ENCODE results near the gene AIF1L.
"Not testable (repeated sequence)": the region's sequence is repeated elsewhere in the genome, so short reads cannot be mapped to it uniquely, and the experiment has no call there.

Gene AIF1L

DNA sequence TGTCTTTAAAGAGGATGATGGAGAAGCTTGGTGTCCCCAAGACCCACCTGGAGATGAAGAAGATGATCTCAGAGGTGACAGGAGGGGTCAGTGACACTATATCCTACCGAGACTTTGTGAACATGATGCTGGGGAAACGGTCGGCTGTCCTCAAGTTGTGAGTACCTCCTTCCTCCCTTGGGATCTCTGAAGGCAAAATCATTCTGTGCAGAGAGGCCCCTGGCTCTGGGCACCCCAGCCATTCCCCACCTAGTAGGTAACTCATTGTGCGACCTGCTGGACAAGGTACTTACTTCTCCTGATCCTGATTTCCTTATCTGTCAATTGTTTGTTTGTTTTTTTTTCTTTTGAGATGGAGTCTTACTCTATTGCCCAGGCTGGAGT is 21.4 kb downstream of the AIF1L start:
- DNase-seq (ENCODE audit: low read depth in 1 of 2, low spot score in 1 of 2), result no peak

DNA sequence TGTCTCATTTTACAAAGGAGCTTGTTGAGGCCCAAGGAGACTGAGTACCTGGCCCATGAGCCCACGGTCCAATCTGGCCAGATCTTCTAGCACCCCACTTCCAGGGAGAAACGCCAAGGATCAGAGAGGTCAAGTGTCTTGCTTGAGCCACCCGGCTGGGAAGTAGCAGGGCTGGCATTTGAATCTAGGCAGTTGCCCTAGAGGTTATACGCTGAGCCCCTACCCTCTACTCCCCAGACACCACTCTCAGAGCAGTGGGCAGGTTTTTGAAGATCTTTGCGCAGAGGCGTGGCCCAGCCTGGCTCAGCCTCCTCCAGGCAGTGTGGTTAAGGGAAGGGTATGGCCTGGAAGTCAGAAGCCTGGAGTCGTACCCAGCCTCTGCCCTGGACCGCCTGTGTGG is 23.3 kb downstream of the AIF1L start:
- no peak for DNase-seq (ENCODE audit: low read depth in 1 of 2, low spot score in 1 of 2)

DNA sequence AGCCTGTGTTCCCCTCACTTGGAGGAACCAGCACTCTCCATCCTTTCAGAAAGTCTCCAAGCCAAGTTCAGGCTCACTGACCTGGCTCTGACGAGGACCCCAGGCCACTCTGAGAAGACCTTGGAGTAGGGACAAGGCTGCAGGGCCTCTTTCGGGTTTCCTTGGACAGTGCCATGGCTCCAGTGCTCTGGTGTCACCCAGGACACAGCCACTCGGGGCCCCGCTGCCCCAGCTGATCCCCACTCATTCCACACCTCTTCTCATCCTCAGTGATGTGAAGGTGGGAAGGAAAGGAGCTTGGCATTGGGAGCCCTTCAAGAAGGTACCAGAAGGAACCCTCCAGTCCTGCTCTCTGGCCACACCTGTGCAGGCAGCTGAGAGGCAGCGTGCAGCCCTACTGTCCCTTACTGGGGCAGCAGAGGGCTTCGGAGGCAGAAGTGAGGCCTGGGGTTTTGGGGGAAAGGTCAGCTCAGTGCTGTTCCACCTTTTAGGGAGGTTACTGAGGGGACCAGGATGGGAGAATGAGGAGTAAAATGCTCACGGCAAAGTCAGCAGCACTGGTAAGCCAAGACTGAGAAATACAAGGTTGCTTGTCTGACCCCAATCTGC is 24.4 kb downstream of the AIF1L start:
- no peak for DNase-seq (ENCODE audit: low read depth in 1 of 2, low spot score in 1 of 2)

DNA sequence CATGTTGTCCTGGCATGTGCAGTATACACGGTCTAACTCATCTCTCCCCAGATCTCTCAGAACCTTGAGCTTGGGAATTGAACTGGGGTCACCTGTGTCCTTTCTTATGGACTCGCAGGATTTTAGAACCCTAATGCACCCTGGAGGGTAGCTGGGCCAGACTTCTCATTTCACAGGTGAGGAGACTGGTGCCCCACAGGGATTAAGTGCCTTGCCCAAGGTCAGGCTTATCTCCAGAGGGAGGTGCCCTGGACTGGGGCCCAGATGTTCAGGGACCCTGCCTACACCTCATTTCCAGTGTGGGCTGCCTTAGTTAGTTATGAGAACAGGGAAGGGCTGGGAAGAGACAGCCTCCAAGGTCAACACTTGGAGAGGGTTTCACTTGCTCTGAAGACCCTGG is 25.0 kb downstream of the AIF1L start:
- DNase-seq (ENCODE audit: low read depth in 1 of 2, low spot score in 1 of 2), result no peak

DNA sequence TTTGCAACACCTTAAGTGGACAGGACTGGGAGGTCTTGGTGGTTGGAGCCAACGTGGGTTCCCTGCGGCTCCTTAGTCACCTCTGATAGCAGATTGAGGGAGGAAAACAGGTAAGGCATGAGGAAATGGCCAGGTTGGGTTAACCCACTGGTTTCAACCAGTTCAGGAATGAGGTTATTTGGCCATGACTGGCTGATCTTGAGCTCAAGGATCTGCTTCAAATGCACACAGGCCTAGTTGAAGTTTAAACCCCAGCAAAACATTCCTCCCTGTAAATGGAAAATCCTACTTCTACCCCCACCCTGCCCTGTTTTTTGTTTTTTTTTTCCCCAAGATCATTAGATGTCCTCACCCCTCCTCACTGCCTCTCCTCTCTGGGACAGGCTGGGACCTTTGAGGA is 25.8 kb downstream of the AIF1L start:
- DNase-seq (ENCODE audit: low read depth in 1 of 2, low spot score in 1 of 2), result no peak

DNA sequence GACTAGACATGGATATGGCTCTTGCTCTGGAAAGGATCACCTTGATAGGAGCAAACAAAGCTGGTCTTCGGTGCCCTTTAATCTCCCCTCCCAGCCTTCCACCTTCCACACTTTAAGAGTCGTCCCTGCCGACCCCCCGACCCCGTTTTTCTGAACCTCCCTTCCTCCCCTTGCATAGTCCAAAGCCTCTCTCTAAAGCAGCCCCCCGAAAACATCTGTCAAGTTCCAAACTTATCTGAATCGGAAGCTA is 28.6 kb downstream of the AIF1L start:
- DNase-seq (ENCODE audit: low read depth in 1 of 2, low spot score in 1 of 2), result no peak

DNA sequence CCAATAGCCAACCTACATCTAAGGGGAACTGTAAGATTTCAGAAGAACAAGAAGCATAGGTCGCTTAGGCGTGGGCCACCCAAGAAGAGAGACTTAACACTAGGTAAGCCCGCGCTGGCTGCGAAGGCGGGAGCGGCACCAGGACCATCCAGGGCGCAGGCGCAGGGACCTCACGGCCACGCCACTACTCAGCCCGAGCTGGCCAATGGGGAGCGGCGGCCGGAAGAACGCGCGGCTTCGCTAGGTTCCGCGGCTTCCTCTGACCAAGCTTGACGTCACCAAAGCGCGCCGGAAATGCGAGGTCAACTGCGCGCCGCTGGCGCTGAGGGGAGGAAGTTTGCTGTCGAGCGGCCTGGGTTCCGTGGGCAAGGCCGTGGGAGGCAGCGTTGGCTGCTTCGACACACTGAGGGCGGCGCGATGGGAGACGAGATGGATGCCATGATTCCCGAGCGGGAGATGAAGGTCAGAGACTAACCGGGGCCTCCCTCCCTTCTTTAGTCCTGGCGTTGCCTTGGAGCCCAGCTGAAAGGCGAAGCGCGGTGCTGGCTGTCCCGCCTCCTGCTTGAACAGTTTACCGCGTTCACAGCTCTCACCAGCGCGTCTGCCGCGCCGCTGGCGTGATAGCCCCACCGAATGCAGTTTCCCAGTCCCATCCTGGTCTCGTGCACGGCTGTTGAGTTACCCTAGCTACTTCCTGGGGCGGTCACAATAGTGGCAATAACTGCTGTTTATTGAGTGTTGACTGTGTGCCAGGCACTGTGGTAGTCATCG is 29.1 kb downstream of the AIF1L start, which contains the start of gene NUP214:
Gene NUP214 (plus strand): TSS at position 299 of the 771 bp plus-strand sequence. CDS start 119 bp downstream, at position 418.
- DNase-seq (ENCODE audit: low read depth in 1 of 2, low spot score in 1 of 2), result peak; percentile 96 to 100

DNA sequence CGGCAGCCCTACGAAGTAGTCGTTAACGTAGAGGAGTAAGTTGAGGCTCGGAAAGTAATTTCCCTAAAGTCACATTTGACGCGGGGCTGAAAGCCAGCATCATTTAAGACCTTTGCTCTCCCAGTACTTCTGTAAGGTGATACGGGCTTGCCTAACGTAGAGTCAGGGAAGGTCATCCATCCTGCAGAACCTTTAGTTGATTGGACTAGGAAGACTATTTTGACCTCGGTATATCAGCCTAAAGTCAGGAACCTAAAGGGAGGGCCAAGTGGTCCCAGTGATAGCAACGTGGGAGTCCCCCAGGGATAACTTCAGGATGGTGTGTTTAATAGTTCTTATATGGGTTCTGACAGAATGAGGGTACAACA is 29.7 kb downstream of the AIF1L start:
- no peak for DNase-seq (ENCODE audit: low read depth in 1 of 2, low spot score in 1 of 2)

DNA sequence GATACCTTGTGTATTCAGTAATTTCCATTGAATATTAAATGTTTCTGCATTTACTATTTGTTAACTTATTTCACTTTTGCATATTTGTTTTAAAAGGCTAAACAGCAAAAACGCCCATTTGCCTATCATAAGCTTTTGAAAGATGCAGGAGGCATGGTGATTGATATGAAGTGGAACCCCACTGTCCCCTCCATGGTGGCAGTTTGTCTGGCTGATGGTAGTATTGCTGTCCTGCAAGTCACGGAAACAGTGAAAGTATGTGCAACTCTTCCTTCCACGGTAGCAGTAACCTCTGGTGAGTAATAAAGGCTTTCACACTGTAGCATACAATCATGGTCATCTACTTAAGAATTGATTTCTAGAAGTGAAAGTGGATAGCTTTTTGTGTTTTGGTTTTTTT is 32.9 kb downstream of the AIF1L start:
- no peak for DNase-seq (ENCODE audit: low read depth in 1 of 2, low spot score in 1 of 2)

DNA sequence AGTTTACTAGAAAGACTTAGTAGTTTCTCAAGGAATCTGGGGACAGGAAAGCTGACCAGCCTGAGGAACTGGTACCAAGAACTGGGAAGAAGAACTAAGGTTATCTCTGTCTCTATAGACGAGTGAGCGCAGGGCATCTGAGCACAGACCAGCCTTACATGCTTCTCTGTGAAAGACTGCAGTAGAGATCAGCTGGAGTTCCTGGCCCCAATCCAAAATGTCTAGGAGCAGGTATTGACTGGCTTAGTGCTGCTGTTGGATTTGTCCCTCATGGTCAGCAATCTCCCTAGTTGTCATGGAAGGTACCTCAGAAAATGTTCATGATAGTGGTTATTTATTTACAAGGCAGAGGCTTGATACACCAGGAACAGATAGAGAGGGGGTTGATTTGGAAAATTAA is 42.3 kb downstream of the AIF1L start:
- no peak for DNase-seq (ENCODE audit: low read depth in 1 of 2, low spot score in 1 of 2)

DNA sequence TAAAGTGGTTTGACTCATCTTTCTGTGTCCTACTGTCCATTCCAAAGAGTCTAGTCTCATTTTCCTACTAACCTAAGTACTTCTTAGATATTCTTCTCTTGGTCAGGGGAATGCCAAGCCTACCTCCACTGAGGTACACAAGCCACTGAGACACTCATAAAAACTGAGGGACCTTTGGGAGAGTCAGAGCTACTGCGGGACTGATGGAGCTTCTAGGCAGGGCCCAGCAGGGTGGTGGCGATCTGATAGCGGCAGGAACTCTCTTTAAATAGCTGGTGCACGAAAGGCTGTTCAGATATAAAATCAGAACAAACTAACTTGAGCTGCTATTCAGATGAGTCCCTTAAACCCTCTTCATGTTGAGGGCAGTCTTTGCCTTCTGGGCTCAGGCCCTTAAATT is 43.8 kb downstream of the AIF1L start:
- DNase-seq (ENCODE audit: low read depth in 1 of 2, low spot score in 1 of 2), result no peak

DNA sequence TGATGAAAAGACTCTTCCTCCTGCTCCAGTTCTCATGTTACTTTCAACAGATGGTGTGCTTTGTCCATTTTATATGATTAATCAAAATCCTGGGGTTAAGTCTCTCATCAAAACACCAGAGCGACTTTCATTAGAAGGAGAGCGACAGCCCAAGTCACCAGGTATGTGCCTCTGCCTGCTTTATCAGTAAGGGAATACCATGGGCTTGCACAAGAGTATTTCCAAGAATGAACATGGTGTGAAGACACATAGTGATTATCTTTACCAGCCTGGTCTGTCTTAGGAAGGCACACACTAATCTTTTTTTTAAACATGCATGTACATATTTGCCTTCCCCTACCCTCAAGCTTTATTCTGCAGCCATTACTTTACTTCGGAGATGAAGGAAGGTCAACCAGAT is 44.2 kb downstream of the AIF1L start:
- no peak for DNase-seq (ENCODE audit: low read depth in 1 of 2, low spot score in 1 of 2)

DNA sequence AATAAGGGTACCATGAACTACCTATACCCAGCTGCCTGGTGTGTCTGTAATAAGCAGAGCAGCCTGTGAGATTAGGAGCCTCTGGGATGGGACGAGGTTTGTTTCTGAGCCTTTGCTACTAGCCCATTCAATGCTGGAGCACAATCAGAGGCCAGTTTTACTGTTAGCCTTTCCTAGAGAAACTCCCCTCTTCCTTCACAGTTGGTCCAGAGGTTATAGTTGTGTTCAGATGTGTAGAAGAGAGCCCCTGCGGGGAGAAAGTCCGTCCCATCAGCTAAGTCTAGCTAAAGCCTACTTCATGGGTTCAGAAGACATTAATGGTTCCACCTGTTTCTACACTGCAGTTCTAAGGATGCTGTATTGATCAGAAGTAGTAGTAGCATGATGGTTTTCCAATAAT is 45.8 kb downstream of the AIF1L start:
- no peak for DNase-seq (ENCODE audit: low read depth in 1 of 2, low spot score in 1 of 2)

DNA sequence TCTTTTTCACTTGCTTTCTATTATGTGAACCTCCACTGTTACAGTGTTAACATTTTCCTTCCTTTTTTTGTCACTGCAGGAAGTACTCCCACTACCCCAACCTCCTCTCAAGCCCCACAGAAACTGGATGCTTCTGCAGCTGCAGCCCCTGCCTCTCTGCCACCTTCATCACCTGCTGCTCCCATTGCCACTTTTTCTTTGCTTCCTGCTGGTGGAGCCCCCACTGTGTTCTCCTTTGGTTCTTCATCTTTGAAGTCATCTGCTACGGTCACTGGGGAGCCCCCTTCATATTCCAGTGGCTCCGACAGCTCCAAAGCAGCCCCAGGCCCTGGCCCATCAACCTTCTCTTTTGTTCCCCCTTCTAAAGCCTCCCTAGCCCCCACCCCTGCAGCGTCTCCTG is 47.9 kb downstream of the AIF1L start:
- no peak for DNase-seq (ENCODE audit: low read depth in 1 of 2, low spot score in 1 of 2)

DNA sequence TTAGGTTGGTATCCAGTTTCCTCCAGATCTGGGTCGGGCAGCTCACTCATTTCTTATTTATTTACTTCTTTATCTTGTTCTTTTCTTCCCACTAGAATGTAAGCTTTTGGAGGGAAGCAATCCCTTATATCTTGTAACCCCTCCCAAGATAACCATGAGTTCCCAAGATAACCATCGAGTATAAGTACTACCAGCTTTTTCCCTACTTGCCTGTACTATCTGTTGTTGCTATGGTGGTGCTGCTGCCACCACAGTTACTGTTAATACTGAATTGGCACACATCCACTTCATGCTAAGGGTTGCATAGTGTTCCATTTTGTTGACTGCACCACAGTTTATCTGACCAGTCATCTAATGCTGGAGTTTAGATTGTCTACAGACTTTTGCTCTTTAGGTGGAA is 48.9 kb downstream of the AIF1L start:
- no peak for DNase-seq (ENCODE audit: low read depth in 1 of 2, low spot score in 1 of 2)

DNA sequence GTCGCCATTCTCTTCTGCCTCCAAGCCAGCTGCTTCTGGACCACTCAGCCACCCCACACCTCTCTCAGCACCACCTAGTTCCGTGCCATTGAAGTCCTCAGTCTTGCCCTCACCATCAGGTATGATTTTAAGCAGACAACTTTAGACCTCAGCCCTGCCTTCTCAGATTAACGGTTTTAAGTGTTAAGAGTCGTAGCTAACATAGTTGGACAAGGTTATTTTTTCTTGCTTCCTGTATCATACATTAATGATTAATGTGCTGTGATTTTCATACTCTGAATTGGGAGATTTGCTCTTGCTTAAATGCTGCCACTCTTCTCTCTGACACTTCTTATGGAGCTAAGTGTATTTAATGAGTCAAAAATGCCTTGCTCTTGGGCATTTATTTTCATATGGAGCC is 49.9 kb downstream of the AIF1L start:
- DNase-seq (ENCODE audit: low read depth in 1 of 2, low spot score in 1 of 2), result no peak

DNA sequence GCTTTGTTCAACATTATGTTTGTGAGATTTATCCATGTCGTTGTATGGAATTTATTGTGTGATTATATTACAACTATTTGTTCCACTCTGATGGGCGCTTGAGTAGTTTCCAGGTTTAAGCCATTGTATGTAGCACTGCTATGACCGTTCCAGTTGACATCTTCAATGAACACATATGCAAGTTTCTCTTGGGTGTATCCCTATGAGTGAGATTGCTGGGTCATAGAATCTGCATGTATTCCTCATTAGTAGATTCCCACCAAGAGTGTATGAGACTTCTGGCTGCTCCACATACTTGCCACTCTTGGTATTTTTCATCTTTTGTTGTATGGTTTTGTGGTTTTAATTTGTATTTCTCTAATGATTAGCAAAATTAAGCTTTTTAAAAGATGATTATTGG is 51.9 kb downstream of the AIF1L start:
- DNase-seq (ENCODE audit: low read depth in 1 of 2, low spot score in 1 of 2), result no peak

DNA sequence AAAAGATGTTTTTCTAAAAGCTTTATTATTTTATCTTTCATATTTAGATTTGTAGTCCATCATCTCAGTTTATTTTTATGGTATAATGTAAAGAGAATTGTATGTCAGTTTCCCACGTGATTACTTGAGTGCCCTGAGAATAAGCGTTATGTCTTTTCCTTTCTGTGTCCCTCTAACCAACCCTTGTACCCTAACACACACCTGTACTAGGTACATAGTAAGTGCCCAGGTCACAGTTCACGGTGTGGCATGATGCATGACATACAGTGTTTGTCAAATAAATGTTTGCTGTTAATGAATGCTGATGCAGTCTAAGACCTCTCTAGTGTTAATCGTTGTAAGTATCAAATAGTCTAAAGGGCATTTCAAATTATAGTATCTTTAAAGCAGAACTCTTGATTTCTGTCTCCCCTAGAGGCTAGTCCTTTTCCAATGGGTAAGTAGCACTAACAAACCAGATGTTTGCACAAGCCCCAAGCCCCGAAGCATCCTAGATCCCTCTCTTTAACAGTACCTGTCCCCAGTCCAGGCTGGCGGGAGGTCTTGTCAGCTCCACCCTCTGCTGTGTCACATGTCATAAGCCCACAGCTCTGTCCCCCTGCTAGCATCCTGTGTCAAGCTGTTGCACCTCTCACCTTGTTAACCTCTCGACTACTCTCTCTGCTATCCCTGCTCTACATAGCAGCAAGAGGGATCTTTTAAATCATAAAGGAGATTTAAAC is 52.8 kb downstream of the AIF1L start:
- no peak for DNase-seq (ENCODE audit: low read depth in 1 of 2, low spot score in 1 of 2)

DNA sequence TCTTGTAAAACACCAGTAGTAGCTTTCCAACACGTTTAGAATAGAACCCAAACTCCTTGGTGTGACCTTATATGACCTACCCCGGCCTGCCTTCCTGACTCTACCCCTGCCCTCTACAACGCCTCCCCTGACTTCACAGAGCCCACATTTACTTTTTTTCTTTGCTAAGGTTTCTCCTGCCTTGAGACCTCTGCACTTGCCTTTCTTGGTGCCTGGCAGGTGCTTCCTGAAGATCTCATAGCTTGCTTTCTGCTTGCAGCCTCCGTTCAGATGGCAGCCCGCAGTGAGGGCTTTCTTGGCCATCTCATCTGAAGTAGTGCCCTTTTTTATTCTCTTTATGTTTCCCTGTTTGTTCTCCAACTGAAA is 53.3 kb downstream of the AIF1L start:
- DNase-seq (ENCODE audit: low read depth in 1 of 2, low spot score in 1 of 2), result no peak

DNA sequence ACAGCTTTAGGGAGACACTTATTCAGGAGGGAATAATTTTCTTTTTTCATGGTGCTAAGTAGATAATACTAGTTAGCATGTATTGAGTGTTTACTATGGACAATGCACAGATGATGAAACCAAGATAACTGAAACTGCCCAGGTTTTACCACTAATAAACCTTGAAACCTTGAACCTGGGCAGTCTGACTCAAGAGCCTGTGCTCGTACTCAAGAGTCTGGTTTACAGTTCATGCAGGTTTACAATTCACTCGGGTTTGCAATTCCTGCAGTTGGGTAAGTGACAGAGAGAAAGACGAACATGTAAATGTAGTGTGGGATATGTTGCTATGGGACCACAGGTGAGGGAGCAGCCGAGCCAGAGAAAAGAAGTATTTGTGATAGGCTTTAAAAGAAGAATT is 57.3 kb downstream of the AIF1L start:
- DNase-seq (ENCODE audit: low read depth in 1 of 2, low spot score in 1 of 2), result no peak

DNA sequence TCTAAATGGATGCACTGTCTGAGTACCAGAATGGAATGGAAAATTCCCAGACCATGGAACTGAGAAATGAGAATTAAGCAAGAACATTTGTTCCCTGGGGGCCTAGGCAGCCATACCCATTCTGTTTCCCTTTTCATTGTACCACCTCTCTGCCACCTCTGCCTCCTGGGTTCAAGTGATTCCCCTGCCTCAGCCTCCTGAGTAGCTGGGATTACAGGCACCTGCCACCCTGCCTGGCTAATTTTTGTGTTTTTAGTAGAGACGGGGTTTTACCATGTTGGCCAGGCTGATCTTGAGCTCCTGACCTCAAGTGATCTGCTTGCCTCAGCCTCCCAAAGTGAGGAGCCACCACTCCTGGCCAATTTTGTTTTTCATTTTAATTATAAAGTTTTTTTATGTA is 62.3 kb downstream of the AIF1L start:
- DNase-seq (ENCODE audit: low read depth in 1 of 2, low spot score in 1 of 2), result not testable (repeated sequence)

DNA sequence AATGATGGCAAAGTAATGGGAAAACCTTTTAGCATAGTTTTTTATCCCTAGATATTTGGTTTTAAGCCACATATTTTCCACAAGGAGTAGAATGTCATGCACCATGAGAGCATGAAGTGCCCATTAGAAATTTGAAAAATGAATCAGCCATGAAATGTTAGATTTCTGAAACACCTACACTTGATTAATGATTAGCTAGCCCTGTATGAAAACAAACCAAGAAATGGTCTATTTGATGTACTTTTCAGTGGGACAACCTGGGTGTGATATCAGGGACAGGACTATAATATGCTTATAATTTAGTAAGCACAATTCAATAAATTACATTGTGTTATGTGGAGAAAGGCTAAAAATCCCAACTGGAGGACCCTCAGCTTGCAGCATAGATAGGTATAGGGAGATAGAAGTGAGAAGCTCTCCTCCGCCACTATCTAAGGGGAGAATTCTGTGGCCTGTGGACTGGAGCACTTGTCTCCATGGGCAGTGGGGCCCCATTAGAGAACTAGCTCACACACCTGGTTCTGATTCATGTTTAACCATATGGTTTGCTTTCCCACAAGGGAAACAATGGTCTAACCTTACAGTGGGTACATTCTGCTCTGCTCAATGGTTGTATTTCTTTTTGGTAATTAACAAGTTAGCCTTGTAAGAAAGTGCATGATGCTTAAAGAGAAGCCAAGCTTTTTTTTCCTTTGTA is 64.2 kb downstream of the AIF1L start:
- no peak for DNase-seq (ENCODE audit: low read depth in 1 of 2, low spot score in 1 of 2)

Data from stimulated activated CD4-positive, alpha-beta T cell treated with anti-CD3 and anti-CD28 coated beads, Interleukin-15, amount 100 ng/mL, for 1 hour (primary cell).